ENCODE measurements around the gene MEN1.
"Not testable (repeated sequence)": the region's sequence is repeated elsewhere in the genome, so short reads cannot be mapped to it uniquely, and the experiment has no call there.

Gene MEN1

GRCh38 chr11:64834723-64835615 lies 24.6 kb upstream of the MEN1 start:
- DNase-seq, result no peak
- in situ Hi-C loops (cut with MboI; ENCODE audit: low pct_unique_long_range_greater_than_20kb, low sequenced_read_pairs), result no loop called here

GRCh38 chr11:64834031-64834722 lies 23.8 kb upstream of the MEN1 start:
- DNase-seq, result no peak
- in situ Hi-C loops (cut with MboI; ENCODE audit: low pct_unique_long_range_greater_than_20kb, low sequenced_read_pairs), result no loop called here

DNA sequence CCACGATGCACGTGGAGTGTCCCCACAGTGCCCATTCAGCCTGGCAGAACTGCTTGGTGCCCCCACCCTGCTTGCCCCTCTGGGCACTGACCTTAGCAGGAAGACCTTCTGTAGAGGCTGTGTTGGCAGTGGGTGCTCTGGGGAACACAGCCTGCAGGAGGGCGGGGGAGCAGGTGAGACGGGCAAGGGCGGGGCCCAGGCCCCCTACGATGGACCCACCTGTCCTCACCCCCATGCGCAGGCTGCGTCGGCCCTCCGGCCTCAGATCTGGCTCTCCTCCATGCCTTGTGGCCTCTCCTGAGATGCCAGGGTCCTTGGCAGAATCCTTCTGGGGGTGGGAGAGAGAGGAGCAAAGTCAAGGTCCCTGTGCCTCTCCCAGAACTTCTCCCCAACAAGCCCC lies 23.2 kb upstream of the MEN1 start:
- DNase-seq, result no peak
- in situ Hi-C loops (cut with MboI; ENCODE audit: low pct_unique_long_range_greater_than_20kb, low sequenced_read_pairs), result no loop called here

- DNase-seq, result no peak
- in situ Hi-C loops (cut with MboI; ENCODE audit: low pct_unique_long_range_greater_than_20kb, low sequenced_read_pairs), result no loop called here
These were observed 22.8 kb upstream of the MEN1 start for GRCh38 chr11:64833198-64833502.

GRCh38 chr11:64832467-64833197 lies 22.3 kb upstream of the MEN1 start:
- in situ Hi-C loops (cut with MboI; ENCODE audit: low pct_unique_long_range_greater_than_20kb, low sequenced_read_pairs), result no loop called here
- DNase-seq, result no peak

DNA sequence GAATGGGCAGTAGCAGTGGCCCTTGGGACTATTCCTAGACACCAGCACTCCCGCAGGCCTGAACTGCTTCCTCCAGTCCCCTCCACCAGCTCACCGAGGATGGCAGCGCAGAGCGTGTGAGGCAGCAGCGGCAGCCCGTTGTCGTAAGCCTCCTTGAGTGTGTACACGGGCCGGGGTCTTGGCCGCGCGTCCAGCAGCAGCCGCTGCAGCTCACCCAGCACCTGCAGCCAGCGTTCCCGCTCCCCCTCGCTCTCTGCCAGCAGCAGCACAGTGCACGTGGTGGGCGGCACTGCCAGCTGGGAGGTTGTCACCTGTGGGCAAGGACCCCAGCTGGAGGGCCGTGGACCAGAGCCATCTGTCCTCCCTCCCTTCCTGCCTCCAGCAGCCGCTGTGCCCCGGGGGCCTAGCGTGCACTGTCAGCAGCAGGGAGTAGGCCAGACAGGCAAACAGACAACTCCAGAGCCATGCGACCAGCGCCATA lies 21.1 kb upstream of the MEN1 start:
- in situ Hi-C loops (cut with MboI; ENCODE audit: low pct_unique_long_range_greater_than_20kb, low sequenced_read_pairs), result no loop called here
- no peak for DNase-seq

DNA sequence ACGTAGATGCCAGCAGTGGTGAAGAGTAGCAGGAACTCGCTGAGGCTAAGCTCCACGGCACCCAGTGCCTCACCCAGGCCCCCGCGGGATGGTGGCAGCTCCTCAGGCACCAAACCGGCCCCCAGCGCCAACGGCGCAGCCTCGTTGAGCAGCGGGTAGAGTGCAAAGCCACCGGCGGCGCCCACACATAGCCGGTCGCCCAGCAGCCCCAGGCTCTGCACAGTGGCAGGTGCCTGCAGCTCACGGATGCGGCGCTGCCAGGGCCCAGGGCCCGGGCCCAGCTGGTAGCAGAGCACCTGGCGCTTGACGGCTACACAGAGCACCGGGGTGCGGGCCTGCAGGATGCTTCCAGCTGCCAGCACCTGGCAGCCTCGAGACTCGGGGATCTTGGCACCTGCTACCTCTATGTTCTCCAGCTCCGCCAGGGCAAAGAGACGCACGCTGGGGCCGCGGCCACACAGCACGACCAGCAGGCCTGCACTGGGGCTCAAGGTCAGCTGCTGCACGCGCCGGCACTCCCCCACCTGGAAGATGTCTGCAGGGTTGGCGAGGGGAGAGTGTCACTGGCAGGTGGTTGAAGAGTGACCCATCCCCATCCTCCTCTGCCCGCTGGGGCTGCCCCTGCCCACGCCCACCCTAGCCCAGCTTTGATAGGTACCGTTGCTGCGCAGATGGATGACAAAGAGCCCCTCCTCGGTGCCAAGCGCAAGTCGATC lies 19.3 kb upstream of the MEN1 start:
- no peak for DNase-seq
- in situ Hi-C loops (cut with MboI; ENCODE audit: low pct_unique_long_range_greater_than_20kb, low sequenced_read_pairs), result no loop called here

DNA sequence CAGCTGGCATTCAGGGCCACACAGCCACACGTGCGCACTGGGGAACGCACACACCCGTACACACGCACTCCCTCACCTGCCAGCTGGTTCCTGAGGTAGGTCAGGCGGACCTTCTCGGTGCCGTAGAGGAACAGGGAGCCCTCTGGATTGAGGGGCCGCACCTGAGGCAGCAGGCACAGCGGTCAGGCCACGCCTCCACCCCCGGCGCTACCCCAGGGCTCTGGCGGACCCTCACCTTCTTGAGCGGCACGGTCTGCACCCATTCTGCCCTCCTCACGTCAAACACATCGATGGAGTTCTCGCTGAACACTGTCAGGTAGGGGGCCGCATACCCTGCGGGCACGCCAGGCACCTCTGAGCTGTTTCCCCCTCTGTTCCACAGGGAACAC lies 17.1 kb upstream of the MEN1 start:
- in situ Hi-C loops (cut with MboI; ENCODE audit: low pct_unique_long_range_greater_than_20kb, low sequenced_read_pairs), result no loop called here
- DNase-seq, result no peak

GRCh38 chr11:64826578-64827450 lies 16.5 kb upstream of the MEN1 start:
- in situ Hi-C loops (cut with MboI; ENCODE audit: low pct_unique_long_range_greater_than_20kb, low sequenced_read_pairs), result no loop called here
- DNase-seq, result no peak

GRCh38 chr11:64826062-64826461 lies 15.7 kb upstream of the MEN1 start:
- in situ Hi-C loops (cut with MboI; ENCODE audit: low pct_unique_long_range_greater_than_20kb, low sequenced_read_pairs), result no loop called here
- DNase-seq, result no peak

GRCh38 chr11:64823568-64824119 lies 13.3 kb upstream of the MEN1 start:
- DNase-seq, result no peak
- in situ Hi-C loops (cut with MboI; ENCODE audit: low pct_unique_long_range_greater_than_20kb, low sequenced_read_pairs), result no loop called here

- in situ Hi-C loops (cut with MboI; ENCODE audit: low pct_unique_long_range_greater_than_20kb, low sequenced_read_pairs), result no loop called here
- DNase-seq, result no peak
These were observed 7.1 kb upstream of the MEN1 start for GRCh38 chr11:64817476-64817875.

DNA sequence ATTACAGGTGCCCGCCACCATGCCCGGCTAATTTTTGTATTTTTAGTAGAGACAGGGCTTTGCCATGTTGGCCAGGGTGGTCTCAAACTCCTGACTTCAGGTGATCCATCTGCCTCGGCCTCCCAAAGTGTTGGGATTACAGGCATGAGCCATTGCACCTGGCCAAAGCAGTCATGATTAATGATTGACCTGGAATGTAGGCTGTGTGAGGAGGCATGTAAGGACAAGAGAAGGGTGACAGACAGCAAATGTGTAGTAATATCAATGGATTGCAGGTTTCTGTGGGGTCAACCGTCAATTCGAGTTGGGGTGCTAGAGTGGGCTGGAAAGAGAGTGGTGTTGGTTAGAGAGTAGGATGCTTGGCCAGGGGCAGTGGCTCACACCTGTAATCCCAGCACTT lies 5.1 kb upstream of the MEN1 start:
- in situ Hi-C loops (cut with MboI; ENCODE audit: low pct_unique_long_range_greater_than_20kb, low sequenced_read_pairs); DNase-seq: not testable (repeated sequence)

GRCh38 chr11:64814712-64815187 lies 4.4 kb upstream of the MEN1 start:
- in situ Hi-C loops (cut with MboI; ENCODE audit: low pct_unique_long_range_greater_than_20kb, low sequenced_read_pairs), result no loop called here
- DNase-seq, result no peak

DNA sequence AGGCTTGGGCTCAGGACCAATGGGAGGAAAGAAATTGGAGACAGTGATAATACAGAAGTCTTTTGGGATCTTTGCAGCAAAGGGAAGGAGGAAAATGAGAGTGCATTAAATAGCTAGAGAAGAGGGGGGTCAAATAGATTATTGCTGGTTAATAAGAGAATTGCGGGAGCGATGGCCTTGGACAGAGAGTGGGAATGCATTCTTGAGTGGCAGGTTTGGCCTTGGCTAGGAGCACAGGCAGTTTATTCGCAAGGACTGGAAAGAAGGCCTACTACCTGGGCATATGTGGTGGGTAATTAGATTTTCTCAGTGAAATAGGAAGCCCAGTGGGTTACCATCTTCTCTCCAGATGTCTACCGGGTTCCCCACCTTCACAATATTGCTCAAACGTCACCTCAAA lies 3.5 kb upstream of the MEN1 start:
- in situ Hi-C loops (cut with MboI; ENCODE audit: low pct_unique_long_range_greater_than_20kb, low sequenced_read_pairs), result no loop called here
- no peak for DNase-seq

GRCh38 chr11:64810891-64811272 lies 531 bp upstream of the MEN1 start:
- in situ Hi-C loops (cut with MboI; ENCODE audit: low pct_unique_long_range_greater_than_20kb, low sequenced_read_pairs), result no loop called here
- DNase-seq, result no peak

- in situ Hi-C loops (cut with MboI; ENCODE audit: low pct_unique_long_range_greater_than_20kb, low sequenced_read_pairs), result no loop called here
These were observed 540 bp downstream of the MEN1 start for GRCh38 chr11:64809781-64810241.

DNA sequence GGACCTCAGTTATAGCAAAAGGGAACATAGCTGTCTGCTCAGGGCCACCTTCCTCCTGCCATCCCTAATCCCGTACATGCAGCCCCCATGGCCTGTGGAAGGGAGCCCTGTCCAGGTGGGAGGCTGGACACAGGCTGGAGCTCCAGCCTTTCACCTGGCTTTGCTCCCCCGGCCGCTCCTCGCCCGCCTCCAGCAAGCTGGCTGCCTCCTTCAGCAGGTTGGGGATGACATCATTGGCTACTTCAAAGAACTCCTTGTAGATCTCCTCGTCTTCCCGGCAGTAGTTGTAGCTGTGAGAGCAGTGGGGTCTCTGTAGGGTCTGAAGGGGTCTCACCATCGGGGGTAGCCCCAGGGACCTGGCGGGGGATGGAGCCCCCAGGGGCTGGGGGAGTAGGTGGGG lies 4.9 kb downstream of the MEN1 start:
- in situ Hi-C loops (cut with MboI; ENCODE audit: low pct_unique_long_range_greater_than_20kb, low sequenced_read_pairs), result no loop called here
- DNase-seq, result no peak

More at GRCh38 chr11:64809781-64810241, 540 bp downstream of the MEN1 start:
- DNase-seq, result no peak
